Heart left ventricle (tissue), 13 donors: ENCODE data around the gene NMRK1.

Source experiments
- POLR2A ChIP-seq, 2 donors: fragments of 450-650 bp; IDR thresholded peaks; one replicate each; pipeline ENCODE4 v1.6.1; 2017; ENCODE audit warnings: antibody characterized with exemption in 2 of 2, mild to moderate bottlenecking in 2 of 2, moderate library complexity in 2 of 2
- TF ChIP-seq, protein P1 (sequence below), 12 donors: fragments of 200-600 bp; sonication (generic) in 4 of 12; IDR thresholded peaks; one replicate each; pipeline versions ENCODE4 v1.5.0 to v1.8.0; 2018 to 2022; ENCODE audit warnings: antibody characterized with exemption in 12 of 12, mild to moderate bottlenecking in 5 of 12
- donor health status: ischemic (EF 13 %, LVEDD 7.1; RV severe dilation, severe dysfunction).
- donor health status: DM: no; HTN: yes; CAD: no.
- donor health status: DM: no; HTN: no; CAD: no.
- donor health status: ischemic (EF 25% LVEDD 6.9; RV normal size, moderate dysfunction).
- donor health status: ischemic (EF 25% LVEDD 5.7; RV mildly dilated, moderate dysfunction).
- donor health status: ischemic (EF 35%, LVEDD 5.7; RV mildly dilated, moderate dysfunction).
- donor health status: nonischemic (EF 11% LVEDD 7.7; RV severe dilation, severe dysfunction).
- donor health status: DM: yes; HTN: yes; CAD: no.
- donor health status: PGD.
- donor health status: ischemic (EF 29% LVEDD 5.4; RV normal size, mild dysfunction).
- donor health status: nonischemic (EF 23%, LVEDD 6.1; RV moderate dilation, normal function).

DNA sequence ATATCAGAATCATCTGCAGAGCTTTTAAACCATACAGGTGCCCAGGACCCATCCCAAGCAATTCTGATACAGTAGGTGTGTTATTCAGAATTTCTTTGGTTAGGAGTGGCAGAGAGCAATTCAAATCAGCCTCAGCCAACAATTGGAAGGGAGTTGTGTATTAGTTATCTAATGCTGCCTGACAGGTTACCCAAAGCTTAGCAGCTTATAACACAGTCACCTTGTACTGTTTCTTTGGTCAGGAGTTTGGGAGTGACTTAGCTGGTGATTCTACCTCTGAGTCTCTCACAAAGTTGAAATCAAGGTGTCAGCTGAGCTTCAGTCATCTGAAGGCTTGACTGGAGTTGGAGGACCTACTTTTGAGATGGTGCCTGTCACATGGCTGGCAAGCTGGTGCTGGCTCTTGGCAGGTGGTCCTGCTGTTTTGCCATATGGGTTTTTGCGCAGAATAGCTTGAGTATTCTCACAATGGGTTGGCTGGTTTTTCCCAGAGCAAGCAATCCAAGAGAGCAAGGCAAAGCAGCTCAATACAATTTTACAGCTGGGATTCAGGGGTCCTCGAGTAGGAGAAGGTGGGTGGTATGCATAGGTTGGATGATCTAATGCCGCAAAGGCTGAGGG, 41.1 kb downstream of the NMRK1 start:
- TF ChIP-seq, protein P1, sequence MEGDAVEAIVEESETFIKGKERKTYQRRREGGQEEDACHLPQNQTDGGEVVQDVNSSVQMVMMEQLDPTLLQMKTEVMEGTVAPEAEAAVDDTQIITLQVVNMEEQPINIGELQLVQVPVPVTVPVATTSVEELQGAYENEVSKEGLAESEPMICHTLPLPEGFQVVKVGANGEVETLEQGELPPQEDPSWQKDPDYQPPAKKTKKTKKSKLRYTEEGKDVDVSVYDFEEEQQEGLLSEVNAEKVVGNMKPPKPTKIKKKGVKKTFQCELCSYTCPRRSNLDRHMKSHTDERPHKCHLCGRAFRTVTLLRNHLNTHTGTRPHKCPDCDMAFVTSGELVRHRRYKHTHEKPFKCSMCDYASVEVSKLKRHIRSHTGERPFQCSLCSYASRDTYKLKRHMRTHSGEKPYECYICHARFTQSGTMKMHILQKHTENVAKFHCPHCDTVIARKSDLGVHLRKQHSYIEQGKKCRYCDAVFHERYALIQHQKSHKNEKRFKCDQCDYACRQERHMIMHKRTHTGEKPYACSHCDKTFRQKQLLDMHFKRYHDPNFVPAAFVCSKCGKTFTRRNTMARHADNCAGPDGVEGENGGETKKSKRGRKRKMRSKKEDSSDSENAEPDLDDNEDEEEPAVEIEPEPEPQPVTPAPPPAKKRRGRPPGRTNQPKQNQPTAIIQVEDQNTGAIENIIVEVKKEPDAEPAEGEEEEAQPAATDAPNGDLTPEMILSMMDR (IDR thresholded peaks at IDR 0.05), result no peak
- TF ChIP-seq POLR2A (IDR thresholded peaks at IDR 0.05), result no peak
